IMR-90 (cell line): ENCODE results near the gene RNF145. TPM values are rescaled to one million over a fixed set of nuclear protein-coding genes. Genes with fewer than 3 reads are reported as not detected.

Experiments used
- ATAC-seq: fragments of 200-7000 bp; cut with Tn5 transposase; 2 replicates; pipeline ENCODE4 v1.9.1; 2020; ENCODE audit warnings: low read depth, mild to moderate bottlenecking, moderate library complexity
- BruUV-seq: library from RNA; stranded (reverse); fragments of 400-500 nt; replicated peaks from 2 replicates; lab custom pipeline; 2021; lab: Mats Ljungman, UMichigan
- CTCF ChIA-PET: fragments of 300-600 bp; formaldehyde crosslinking; extraction: SDS; loops from one replicate; lab custom pipeline; 2021; ENCODE audit warnings: antibody characterized with exemption; lab: Yijun Ruan, JAX
- POLR2A ChIA-PET: fragments of 300-600 bp; sonication (Branson Sonifier 250); formaldehyde crosslinking; loops from one replicate; lab custom pipeline; 2022; ENCODE audit warnings: antibody characterized with exemption; ENCODE audit not compliant: unreplicated experiment; lab: Charles Lee
- DNase-seq: peaks from one replicate; pipeline ENCODE4 v3.0.0; 2013
- H2AFZ ChIP-seq: replicated peaks from 2 replicates; pipeline ENCODE3; 2013; ENCODE audit warnings: low read length, mild to moderate bottlenecking; ENCODE audit not compliant: poor library complexity
- H2AK5ac ChIP-seq: 2 replicates; pipeline ENCODE4 v1.6.1; 2013; ENCODE audit warnings: low read depth, low read length, inconsistent platforms
- H2AK9ac ChIP-seq: replicated peaks from 2 replicates; pipeline ENCODE3; 2013; ENCODE audit warnings: mild to moderate bottlenecking, low read depth, low read length, moderate library complexity; ENCODE audit not compliant: poor library complexity
- H2BK120ac ChIP-seq: 2 replicates; pipeline ENCODE4 v1.6.1; 2013; ENCODE audit warnings: low read depth, low read length, inconsistent platforms
- H2BK15ac ChIP-seq: 3 replicates; pipeline ENCODE4 v1.6.1; 2013; ENCODE audit warnings: low read depth, low read length, inconsistent platforms
- H2BK20ac ChIP-seq: 2 replicates; pipeline ENCODE4 v1.6.1; 2013; ENCODE audit warnings: low read depth, mild to moderate bottlenecking, inconsistent platforms, low read length, moderate library complexity
- H2BK5ac ChIP-seq: 2 replicates; pipeline ENCODE4 v1.6.1; 2013; ENCODE audit warnings: mild to moderate bottlenecking, low read depth, low read length, inconsistent platforms; ENCODE audit not compliant: poor library complexity, severe bottlenecking
- H3K14ac ChIP-seq: replicated peaks from 2 replicates; pipeline ENCODE4 v1.6.1; 2013; ENCODE audit warnings: low read depth, low read length, inconsistent platforms
- H3K18ac ChIP-seq: 2 replicates; pipeline ENCODE4 v1.6.1; 2013; ENCODE audit warnings: low read depth, low read length, control low read depth
- H3K23ac ChIP-seq: 2 replicates; pipeline ENCODE4 v1.6.1; 2013; ENCODE audit warnings: low read depth, low read length, inconsistent platforms
- H3K27ac ChIP-seq: 2 replicates; pipeline ENCODE4 v1.5.1; 2013; ENCODE audit warnings: mild to moderate bottlenecking, control low read depth, low read length; ENCODE audit not compliant: insufficient read depth
- H3K27me3 ChIP-seq: 2 replicates; pipeline ENCODE4 v1.6.1; 2013; ENCODE audit warnings: low read length; ENCODE audit not compliant: control insufficient read depth, insufficient read depth
- H3K36me3 ChIP-seq: 2 replicates; pipeline ENCODE4 v1.6.1; 2013; ENCODE audit warnings: low read length, mixed read lengths; ENCODE audit not compliant: control insufficient read depth, insufficient read depth
- H3K4ac ChIP-seq: 2 replicates; pipeline ENCODE4 v1.6.1; 2013; ENCODE audit warnings: low read depth, low read length, inconsistent platforms
- H3K4me1 ChIP-seq: 2 replicates; pipeline ENCODE4 v1.6.1; 2013; ENCODE audit warnings: low read length, mixed read lengths; ENCODE audit not compliant: control insufficient read depth, insufficient read depth
- H3K4me2 ChIP-seq: 2 replicates; pipeline ENCODE4 v1.6.1; 2013; ENCODE audit warnings: low read depth, mild to moderate bottlenecking, control low read depth, low read length, moderate library complexity
- H3K4me3 ChIP-seq: 2 replicates; pipeline ENCODE4 v1.5.1; 2013; ENCODE audit warnings: low read depth, mild to moderate bottlenecking, control low read depth, low read length, moderate library complexity; ENCODE audit not compliant: insufficient read depth
- H3K56ac ChIP-seq: 2 replicates; pipeline ENCODE4 v1.6.1; 2013; ENCODE audit warnings: low read length, inconsistent platforms; ENCODE audit not compliant: insufficient read depth; ENCODE audit errors: extremely low read depth
- H3K79me1 ChIP-seq, 2 experiments: 2 replicates each; pipeline ENCODE4 v1.6.1; 2013; ENCODE audit warnings: low read length in 2 of 2, inconsistent platforms in 1 of 2, low read depth in 1 of 2
- H3K9ac ChIP-seq: 2 replicates; pipeline ENCODE4 v1.6.1; 2013; ENCODE audit warnings: low read depth, low read length, control low read depth
- H3K9me1 ChIP-seq: 2 replicates; pipeline ENCODE4 v1.6.1; 2013; ENCODE audit warnings: low read length, inconsistent platforms; ENCODE audit not compliant: insufficient read depth
- H3K9me3 ChIP-seq: 2 replicates; pipeline ENCODE4 v1.6.1; 2013; ENCODE audit warnings: low read length; ENCODE audit not compliant: control insufficient read depth, insufficient read depth
- H4K20me1 ChIP-seq: 2 replicates; pipeline ENCODE4 v1.6.1; 2013; ENCODE audit warnings: low read length, inconsistent platforms; ENCODE audit not compliant: insufficient read depth
- H4K5ac ChIP-seq: 2 replicates; pipeline ENCODE4 v1.6.1; 2013; ENCODE audit warnings: mild to moderate bottlenecking, low read depth, low read length, control low read depth
- H4K8ac ChIP-seq, 2 experiments: 2 replicates each; pipeline ENCODE4 v1.6.1; 2013; ENCODE audit warnings: low read depth in 2 of 2, low read length in 2 of 2, control low read depth in 1 of 2, inconsistent platforms in 1 of 2
- H4K91ac ChIP-seq: 2 replicates; pipeline ENCODE4 v1.6.1; 2013; ENCODE audit warnings: low read depth, low read length, inconsistent platforms; ENCODE audit not compliant: insufficient read depth
- BHLHE40 ChIP-seq: fragments of 150-350 bp; IDR thresholded peaks from 2 replicates; pipeline ENCODE4 v1.6.1; 2016; ENCODE audit warnings: mild to moderate bottlenecking, low read depth, low read length
- CEBPB ChIP-seq: IDR thresholded peaks from 2 replicates; pipeline ENCODE4 v1.6.1; 2012; ENCODE audit warnings: low read depth, low read length, improper control_type of control experiment
- CHD1 ChIP-seq: IDR thresholded peaks from 2 replicates; pipeline ENCODE4 v1.6.1; 2012; ENCODE audit warnings: low read depth, low read length, improper control_type of control experiment
- FOS ChIP-seq: fragments of 150-350 bp; IDR thresholded peaks from 2 replicates; pipeline ENCODE4 v1.6.1; 2016; ENCODE audit warnings: low read depth, low read length
- MAZ ChIP-seq: IDR thresholded peaks from 2 replicates; pipeline ENCODE4 v1.6.1; 2012; ENCODE audit warnings: low read depth, mild to moderate bottlenecking, low read length, improper control_type of control experiment, moderate library complexity, borderline replicate concordance
- MXI1 ChIP-seq: IDR thresholded peaks from 2 replicates; pipeline ENCODE4 v1.6.1; 2012; ENCODE audit warnings: low read depth, mild to moderate bottlenecking, low read length, moderate library complexity, borderline replicate concordance
- POLR2A ChIP-seq: IDR thresholded peaks from 2 replicates; pipeline ENCODE4 v1.6.1; 2012; ENCODE audit warnings: mild to moderate bottlenecking, low read depth, low read length
- RAD21 ChIP-seq: IDR thresholded peaks from 2 replicates; pipeline ENCODE4 v1.6.1; 2012; ENCODE audit warnings: low read length, improper control_type of control experiment
- RCOR1 ChIP-seq: IDR thresholded peaks from 2 replicates; pipeline ENCODE4 v1.6.1; 2012; ENCODE audit warnings: mild to moderate bottlenecking, low read length, improper control_type of control experiment; ENCODE audit not compliant: insufficient replicate concordance
- dilution Hi-C: fragments of 300-500 bp; cut with HindIII; formaldehyde crosslinking; loops from one replicate; pipeline ENCODE4 v1.14.3; 2018; ENCODE audit warnings: low sequenced_read_pairs; ENCODE audit not compliant: unreplicated experiment
- in situ Hi-C: fragments of 300-500 bp; cut with MboI; formaldehyde crosslinking; loops from 3 replicates; pipeline ENCODE4 v1.14.3; 2019; ENCODE audit warnings: low sequenced_read_pairs, inconsistent platforms, mixed read lengths
- intact Hi-C: fragments of 100-400 bp; cut with micrococcal nuclease; formaldehyde crosslinking; loops from 2 replicates; pipeline ENCODE4 v1.10.0; 2022
- polyA plus RNA-seq, 3 experiments: library from polyadenylated mRNA; depleted of rRNA; stranded (reverse); fragments of >200 nt; gene quantifications; 2 replicates each; pipeline ENCODE4 v1.2.3, GENCODE V29; 2012; ENCODE audit warnings: low replicate concordance in 1 of 3
- total RNA-seq: library from RNA; depleted of rRNA; stranded (reverse); fragments of >200 nt; gene quantifications from 2 replicates; pipeline ENCODE4 v1.2.3, GENCODE V29; 2012
- TF ChIP-seq, protein P1 (sequence below): conservative IDR thresholded peaks from 2 replicates; pipeline ENCODE4 v1.5.1; 2012; ENCODE audit warnings: mild to moderate bottlenecking, low read depth, low read length, improper control_type of control experiment
- TF ChIP-seq, protein P2 (sequence below): fragments of 150-350 bp; IDR thresholded peaks from 2 replicates; pipeline ENCODE4 v1.6.1; 2016; ENCODE audit warnings: low read depth, mild to moderate bottlenecking, low read length, moderate library complexity, borderline replicate concordance
- TF ChIP-seq, protein P3 (sequence below): fragments of 150-350 bp; IDR thresholded peaks from 2 replicates; pipeline ENCODE4 v1.6.1; 2017; ENCODE audit warnings: mild to moderate bottlenecking, antibody characterized with exemption, low read length, low read depth

The RNF145 gene
- total and polyA plus RNA-seq, 2 of the 4 experiments (the other 2 are of a cell fraction), result 50.0 to 57.0 TPM

DNA sequence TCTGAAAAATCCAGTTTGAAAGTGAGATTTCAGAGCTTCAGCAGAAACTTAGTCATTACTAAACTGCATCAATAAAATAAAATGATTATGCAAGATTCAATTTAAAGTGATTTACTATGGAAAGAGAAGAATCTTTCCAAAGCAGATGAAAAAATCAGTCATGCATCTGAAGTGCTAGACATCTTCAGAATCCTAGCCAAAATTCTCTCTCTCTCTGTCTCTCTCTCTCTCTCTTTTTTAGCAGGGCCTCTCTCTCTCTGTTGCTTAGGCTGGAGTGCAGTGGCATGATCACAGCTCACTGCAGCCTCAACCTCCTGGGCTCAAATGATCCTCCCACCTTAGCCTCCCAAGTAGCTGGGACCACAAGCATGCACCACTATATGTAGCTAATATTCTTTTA lies 35.5 kb upstream of the RNF145 start:
- no peak overlapping the region for H2BK15ac ChIP-seq
- peaks cover 5% of the 10 kb centered on the region for H3K27me3 ChIP-seq
- no peak overlapping the region for H2AK5ac ChIP-seq
- no peak overlapping the region for H2BK20ac ChIP-seq
- no peaks in the 10 kb centered on the region for H3K79me1 ChIP-seq
- no peak overlapping the region for H3K4ac ChIP-seq
- H4K20me1 ChIP-seq, result no peaks in the 10 kb centered on the region
- no peak overlapping the region for H3K23ac ChIP-seq
- no peak overlapping the region for H4K5ac ChIP-seq
- H3K9me1 ChIP-seq, result peaks cover 3% of the 10 kb centered on the region; the same call in 1 of the 2 replicates
- no peak overlapping the region for H3K9ac ChIP-seq
- H2BK5ac ChIP-seq, result no peak overlapping the region
- POLR2A ChIA-PET, result no interaction called here
- TF ChIP-seq MXI1 (no peak), BHLHE40 (no peak), FOS (no peak), RAD21 (no peak), CEBPB (no peak), MAZ (no peak), POLR2A (no peak), RCOR1 (no peak), CHD1 (no peak)
- TF ChIP-seq, protein P1, sequence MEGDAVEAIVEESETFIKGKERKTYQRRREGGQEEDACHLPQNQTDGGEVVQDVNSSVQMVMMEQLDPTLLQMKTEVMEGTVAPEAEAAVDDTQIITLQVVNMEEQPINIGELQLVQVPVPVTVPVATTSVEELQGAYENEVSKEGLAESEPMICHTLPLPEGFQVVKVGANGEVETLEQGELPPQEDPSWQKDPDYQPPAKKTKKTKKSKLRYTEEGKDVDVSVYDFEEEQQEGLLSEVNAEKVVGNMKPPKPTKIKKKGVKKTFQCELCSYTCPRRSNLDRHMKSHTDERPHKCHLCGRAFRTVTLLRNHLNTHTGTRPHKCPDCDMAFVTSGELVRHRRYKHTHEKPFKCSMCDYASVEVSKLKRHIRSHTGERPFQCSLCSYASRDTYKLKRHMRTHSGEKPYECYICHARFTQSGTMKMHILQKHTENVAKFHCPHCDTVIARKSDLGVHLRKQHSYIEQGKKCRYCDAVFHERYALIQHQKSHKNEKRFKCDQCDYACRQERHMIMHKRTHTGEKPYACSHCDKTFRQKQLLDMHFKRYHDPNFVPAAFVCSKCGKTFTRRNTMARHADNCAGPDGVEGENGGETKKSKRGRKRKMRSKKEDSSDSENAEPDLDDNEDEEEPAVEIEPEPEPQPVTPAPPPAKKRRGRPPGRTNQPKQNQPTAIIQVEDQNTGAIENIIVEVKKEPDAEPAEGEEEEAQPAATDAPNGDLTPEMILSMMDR, result no peak
- TF ChIP-seq, protein P2, sequence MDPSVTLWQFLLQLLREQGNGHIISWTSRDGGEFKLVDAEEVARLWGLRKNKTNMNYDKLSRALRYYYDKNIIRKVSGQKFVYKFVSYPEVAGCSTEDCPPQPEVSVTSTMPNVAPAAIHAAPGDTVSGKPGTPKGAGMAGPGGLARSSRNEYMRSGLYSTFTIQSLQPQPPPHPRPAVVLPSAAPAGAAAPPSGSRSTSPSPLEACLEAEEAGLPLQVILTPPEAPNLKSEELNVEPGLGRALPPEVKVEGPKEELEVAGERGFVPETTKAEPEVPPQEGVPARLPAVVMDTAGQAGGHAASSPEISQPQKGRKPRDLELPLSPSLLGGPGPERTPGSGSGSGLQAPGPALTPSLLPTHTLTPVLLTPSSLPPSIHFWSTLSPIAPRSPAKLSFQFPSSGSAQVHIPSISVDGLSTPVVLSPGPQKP, result no peak
- TF ChIP-seq, protein P3, sequence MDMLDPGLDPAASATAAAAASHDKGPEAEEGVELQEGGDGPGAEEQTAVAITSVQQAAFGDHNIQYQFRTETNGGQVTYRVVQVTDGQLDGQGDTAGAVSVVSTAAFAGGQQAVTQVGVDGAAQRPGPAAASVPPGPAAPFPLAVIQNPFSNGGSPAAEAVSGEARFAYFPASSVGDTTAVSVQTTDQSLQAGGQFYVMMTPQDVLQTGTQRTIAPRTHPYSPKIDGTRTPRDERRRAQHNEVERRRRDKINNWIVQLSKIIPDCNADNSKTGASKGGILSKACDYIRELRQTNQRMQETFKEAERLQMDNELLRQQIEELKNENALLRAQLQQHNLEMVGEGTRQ, result no peak
- H3K4me1 ChIP-seq, result peaks cover 1% of the 10 kb centered on the region; the same call in 1 of the 2 replicates
- DNase-seq, result no peak
- CTCF ChIA-PET, result interaction anchor here (1.4 kb wide), 1 partner anchor 88 kb away, joined by 3 read pairs; no protein-coding TSS in a partner anchor
- H3K14ac ChIP-seq, result no peak overlapping the region
- no peak overlapping the region for H2AFZ ChIP-seq
- no peak overlapping the region for H3K56ac ChIP-seq
- intact Hi-C loops, result no loop called here
- H4K91ac ChIP-seq, result no peak overlapping the region
- no peaks in the 10 kb centered on the region for H3K9me3 ChIP-seq
- ATAC-seq, result no peak
- no peak overlapping the region for H2BK120ac ChIP-seq
- no peak overlapping the region for H3K4me3 ChIP-seq
- H4K8ac ChIP-seq, result no peak overlapping the region
- in situ Hi-C loops, result no loop called here
- no peaks in the 10 kb centered on the region for H3K36me3 ChIP-seq
- H2AK9ac ChIP-seq, result no peak overlapping the region
- no peak overlapping the region for H3K18ac ChIP-seq
- no TSS peak for BruUV-seq
- H3K4me2 ChIP-seq, result no peak overlapping the region
- H3K27ac ChIP-seq, result no peak overlapping the region
- dilution Hi-C loops, result no loop called here
